PC-9 (cell line): ENCODE results near the gene AMER3. TPM values are rescaled to one million over a fixed set of nuclear protein-coding genes. Genes with fewer than 3 reads are reported as not detected.
A peak's percentile ranks its signal among the peaks of the same experiment; 100 is the strongest.

Experiments used
- BruUV-seq: library from RNA; stranded (reverse); fragments of 400-500 nt; replicated peaks from 2 replicates; lab custom pipeline; 2021; lab: Mats Ljungman, UMichigan
- CTCF ChIA-PET: fragments of 300-600 bp; sonication (Branson Sonifier 250); formaldehyde crosslinking; loops from one replicate; lab custom pipeline; 2022; ENCODE audit warnings: antibody characterized with exemption; lab: Charles Lee
- POLR2A ChIA-PET: fragments of 300-600 bp; sonication (Branson Sonifier 250); formaldehyde crosslinking; loops from one replicate; lab custom pipeline; 2022; ENCODE audit warnings: antibody characterized with exemption; ENCODE audit not compliant: unreplicated experiment; lab: Charles Lee
- DNase-seq, 2 experiments: peaks; one replicate each; pipeline versions ENCODE4 v3.0.0 to v3.0.0-alpha.2; 2015 to 2022; ENCODE audit warnings: mixed read lengths in 1 of 2
- H2AFZ ChIP-seq: fragments of 200-600 bp; sonication (generic); 2 replicates; pipeline ENCODE4 v1.8.1; 2017; ENCODE audit warnings: antibody characterized with exemption
- H3F3A ChIP-seq: fragments of 200-600 bp; sonication (generic); 2 replicates; pipeline ENCODE4 v1.8.1; 2017; ENCODE audit warnings: antibody characterized with exemption, mild to moderate bottlenecking, low read depth; ENCODE audit not compliant: insufficient read depth
- H3K27ac ChIP-seq: fragments of 200-600 bp; sonication (generic); 2 replicates; pipeline ENCODE4 v1.6.1; 2016; ENCODE audit warnings: mixed run types
- H3K27me3 ChIP-seq: fragments of 200-600 bp; sonication (generic); 2 replicates; pipeline ENCODE4 v1.6.1; 2016; ENCODE audit warnings: low read depth, mixed run types; ENCODE audit not compliant: insufficient read depth
- H3K36me3 ChIP-seq: fragments of 200-600 bp; sonication (generic); 2 replicates; pipeline ENCODE4 v1.6.1; 2016; ENCODE audit warnings: low read depth, mixed run types
- H3K4me1 ChIP-seq: fragments of 200-600 bp; sonication (generic); replicated peaks from 2 replicates; pipeline ENCODE4 v1.6.1; 2016; ENCODE audit warnings: mixed run types; ENCODE audit not compliant: insufficient read depth
- H3K4me2 ChIP-seq: fragments of 200-600 bp; sonication (generic); 2 replicates; pipeline ENCODE4 v1.6.1; 2017; ENCODE audit warnings: mixed run types
- H3K4me3 ChIP-seq: fragments of 200-600 bp; sonication (generic); 2 replicates; pipeline ENCODE4 v1.6.1; 2016; ENCODE audit warnings: mixed run types
- H3K79me2 ChIP-seq: fragments of 200-600 bp; sonication (generic); 2 replicates; pipeline ENCODE4 v1.6.1; 2017; ENCODE audit warnings: low read depth, mixed run types
- H3K9me2 ChIP-seq: fragments of 200-600 bp; sonication (generic); 2 replicates; pipeline ENCODE4 v1.8.1; 2017; ENCODE audit warnings: mild to moderate bottlenecking; ENCODE audit not compliant: insufficient read depth
- H3K9me3 ChIP-seq: fragments of 200-600 bp; sonication (generic); 2 replicates; pipeline ENCODE4 v1.8.1; 2016; ENCODE audit warnings: low read depth; ENCODE audit not compliant: insufficient read depth
- H4K20me1 ChIP-seq: fragments of 200-600 bp; sonication (generic); 2 replicates; pipeline ENCODE4 v1.8.1; 2017; ENCODE audit not compliant: insufficient read depth
- CTCF ChIP-seq: fragments of 200-600 bp; sonication (generic); conservative IDR thresholded peaks from 2 replicates; pipeline ENCODE4 v1.6.1; 2017; ENCODE audit warnings: mixed run types, antibody characterized with exemption, mild to moderate bottlenecking, moderate library complexity
- EZH2 ChIP-seq: fragments of 200-600 bp; sonication (generic); IDR thresholded peaks from 2 replicates; pipeline ENCODE4 v1.8.0; 2017; ENCODE audit warnings: antibody characterized with exemption, low read depth
- intact Hi-C: fragments of 100-400 bp; cut with micrococcal nuclease; formaldehyde crosslinking; loops from one replicate; pipeline ENCODE4 v1.10.0; 2022; ENCODE audit not compliant: unreplicated experiment
- total RNA-seq: library from RNA; stranded (reverse); gene quantifications from 2 replicates; pipeline ENCODE4 v1.2.3, GENCODE V29; 2021

AMER3 gene
- total RNA-seq, 1 experiment from 2014 or later = not detected

- BruUV-seq = no TSS peak
- H3K27me3 ChIP-seq = peaks cover 61% of the 10 kb centered on the region
- no peaks in the 10 kb centered on the region for H3K9me3 ChIP-seq
- intact Hi-C loops = no loop called here
- H3K4me1 ChIP-seq = no peaks in the 10 kb centered on the region
- H3K9me2 ChIP-seq = no peaks in the 10 kb centered on the region
- ChIA-PET POLR2A (interaction anchor here (0.6 kb wide), 1 partner anchor 413 kb away, joined by 4 read pairs; no protein-coding TSS in a partner anchor), CTCF (no interaction called here)
- no peak for TF ChIP-seq CTCF
- no peak for TF ChIP-seq EZH2
- DNase-seq = peak in 1 of 2 experiments; percentile 28
- no peaks in the 10 kb centered on the region for H3K36me3 ChIP-seq
- no peak overlapping the region for H3K4me2 ChIP-seq
- H2AFZ ChIP-seq = no peak overlapping the region
- H3F3A ChIP-seq = no peaks in the 10 kb centered on the region
- H3K79me2 ChIP-seq = no peaks in the 10 kb centered on the region
- no peak overlapping the region for H3K27ac ChIP-seq
- H3K4me3 ChIP-seq = no peak overlapping the region
- no peaks in the 10 kb centered on the region for H4K20me1 ChIP-seq
Observed at GRCh38 chr2:130727286-130727924, 27.9 kb upstream of the AMER3 start.

GRCh38 chr2:130728007-130728454 lies 27.3 kb upstream of the AMER3 start:
- Histone ChIP-seq H3K36me3 (no peaks in the 10 kb centered on the region), H3K79me2 (no peaks in the 10 kb centered on the region), H3K9me2 (no peaks in the 10 kb centered on the region), H3K27ac (no peak overlapping the region), H3K4me3 (no peak overlapping the region), H3K27me3 (peaks cover 67% of the 10 kb centered on the region), H2AFZ (no peak overlapping the region), H3F3A (no peaks in the 10 kb centered on the region), H3K4me2 (no peak overlapping the region), H3K4me1 (no peaks in the 10 kb centered on the region), H4K20me1 (no peaks in the 10 kb centered on the region), H3K9me3 (no peaks in the 10 kb centered on the region)
- no peak for DNase-seq
- intact Hi-C loops = no loop called here
- ChIA-PET POLR2A (interaction anchor here (0.6 kb wide), 1 partner anchor 413 kb away, joined by 4 read pairs; no protein-coding TSS in a partner anchor), CTCF (no interaction called here)
- TF ChIP-seq CTCF = no peak
- TF ChIP-seq EZH2 = no peak
- BruUV-seq = no TSS peak

- TF ChIP-seq EZH2 (no peak), CTCF (no peak)
- Histone ChIP-seq H3K4me1 (no peaks in the 10 kb centered on the region), H3K4me2 (no peak within 1 kb of the TSS), H3K9me2 (no peaks in the 10 kb centered on the region), H3K36me3 (no peaks in the 10 kb centered on the region), H4K20me1 (no peaks in the 10 kb centered on the region), H3F3A (no peaks in the 10 kb centered on the region), H3K9me3 (no peaks in the 10 kb centered on the region), H3K27me3 (peaks cover 74% of the 10 kb centered on the region), H3K79me2 (no peaks in the 10 kb centered on the region), H2AFZ (no peak within 1 kb of the TSS), H3K27ac (no peak within 1 kb of the TSS), H3K4me3 (no peak within 1 kb of the TSS)
- intact Hi-C loops = no loop called here
- BruUV-seq = no TSS peak
- POLR2A ChIA-PET = no interaction called here
- DNase-seq = no peak
- CTCF ChIA-PET = no interaction called here
Observed at GRCh38 chr2:130728549-130729316, 26.6 kb upstream of the AMER3 start, which contains the start of gene GPR148. Gene GPR148, plus strand, starts transcription at chr2:130729070. Its CDS starts 82 bp downstream, at chr2:130729152.
